ENCODE measurements around the gene MSRB1. TPM values are rescaled to one million over a fixed set of nuclear protein-coding genes. Genes with fewer than 3 reads are reported as not detected.
A peak's percentile ranks its signal among the peaks of the same experiment; 100 is the strongest.

MSRB1 gene
- total RNA-seq, 1 experiment from 2014 or later, result 26.4 TPM

DNA sequence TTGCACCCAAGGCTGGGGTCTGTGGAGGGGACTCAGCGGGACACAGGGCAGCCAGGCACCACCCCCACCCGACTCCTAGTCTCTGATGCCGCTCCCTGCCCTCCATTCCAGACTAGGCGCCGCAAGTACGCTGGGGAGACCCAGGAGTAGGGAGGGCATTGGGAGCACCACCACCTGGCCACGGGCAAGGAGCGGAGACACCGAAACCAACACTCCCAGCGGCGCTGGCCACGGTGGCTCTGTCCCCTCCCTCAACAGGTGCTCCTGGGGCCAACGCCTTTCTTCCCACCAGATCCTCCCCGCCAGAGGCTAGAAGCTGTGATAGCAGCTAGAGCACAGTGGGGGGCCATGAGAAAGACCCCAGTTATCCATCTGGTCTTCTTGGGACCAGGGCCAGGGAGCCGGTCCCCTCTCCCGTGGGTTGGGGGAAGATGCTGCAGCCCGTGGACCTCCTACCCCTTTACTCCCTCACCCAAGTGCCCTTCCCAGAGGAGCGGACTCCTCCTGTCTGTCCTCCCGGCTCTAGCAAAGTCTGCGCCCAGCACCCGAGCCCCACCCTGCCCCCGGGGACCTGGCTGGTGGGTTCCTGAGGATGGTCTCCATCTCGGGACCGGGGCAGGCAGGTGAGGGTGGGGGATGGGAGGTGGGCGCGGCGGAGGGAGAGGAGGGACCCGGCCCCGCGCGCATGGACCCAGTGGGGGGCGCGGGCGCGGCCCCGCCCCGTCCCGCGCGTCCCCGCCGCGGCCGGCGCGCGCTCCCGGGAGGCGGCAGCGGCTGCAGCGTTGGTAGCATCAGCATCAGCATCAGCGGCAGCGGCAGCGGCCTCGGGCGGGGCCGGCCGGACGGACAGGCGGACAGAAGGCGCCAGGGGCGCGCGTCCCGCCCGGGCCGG, 46.5 kb upstream of the MSRB1 start, which contains the start of gene SYNGR3:
TSS of gene SYNGR3 (plus strand) at position 762 of the 892 bp plus-strand sequence. CDS start 133 bp downstream, outside the sequence.
- ATAC-seq (no peak; the same call in none of the 2 replicates), DNase-seq (ENCODE audit: low spot score) (peak; percentile 54)
- Mint-ChIP-seq H3K9me3 (no peaks in the 10 kb centered on the region), H3K4me1 (peaks cover 25% of the 10 kb centered on the region), H3K27me3 (ENCODE audit: low read depth) (peaks cover 24% of the 10 kb centered on the region), H3K4me3 (peak within 1 kb of the TSS; percentile 76), H3K27ac (no peak within 1 kb of the TSS), H3K36me3 (peaks cover 5% of the 10 kb centered on the region; the same call in 1 of the 2 replicates)
- ChIA-PET POLR2A (no interaction called here), CTCF (interaction anchor here (1.1 to 6.4 kb wide), 2 partner anchors 14 to 60 kb away, joined by 3 to 59 read pairs; no protein-coding TSS in a partner anchor)
- TF ChIP-seq ZNF263 (CRISPR knock-in tag; IDR thresholded peaks at IDR 0.05; ENCODE audit: low read depth) (peak; percentile 74), ZNF423 (CRISPR knock-in tag; IDR thresholded peaks at IDR 0.05) (peak; percentile 20; the same call in 1 of the 2 replicates), FOXJ3 (CRISPR knock-in tag; IDR thresholded peaks at IDR 0.05; ENCODE audit: borderline replicate concordance) (no peak), ZSCAN18 (CRISPR knock-in tag; IDR thresholded peaks at IDR 0.05) (0 out of 2 replicates have a peak, but pooled peaks have one; percentile 17), CBFB (CRISPR knock-in tag; IDR thresholded peaks at IDR 0.05; ENCODE audit: low read depth) (0 out of 2 replicates have a peak, but pooled peaks have one; percentile 35), NR3C1 (CRISPR knock-in tag; conservative IDR thresholded peaks at IDR 0.05; ENCODE audit: low read depth) (0 out of 2 replicates have a peak, but pooled peaks have one; percentile 71), ZNF671 (CRISPR knock-in tag; IDR thresholded peaks at IDR 0.05) (no peak), TP53 (CRISPR knock-in tag; IDR thresholded peaks at IDR 0.05) (0 out of 2 replicates have a peak, but pooled peaks have one; percentile 33), ZNF416 (CRISPR knock-in tag; IDR thresholded peaks at IDR 0.05) (0 out of 2 replicates have a peak, but pooled peaks have one; percentile 52)
- TF ChIP-seq, protein P1, sequence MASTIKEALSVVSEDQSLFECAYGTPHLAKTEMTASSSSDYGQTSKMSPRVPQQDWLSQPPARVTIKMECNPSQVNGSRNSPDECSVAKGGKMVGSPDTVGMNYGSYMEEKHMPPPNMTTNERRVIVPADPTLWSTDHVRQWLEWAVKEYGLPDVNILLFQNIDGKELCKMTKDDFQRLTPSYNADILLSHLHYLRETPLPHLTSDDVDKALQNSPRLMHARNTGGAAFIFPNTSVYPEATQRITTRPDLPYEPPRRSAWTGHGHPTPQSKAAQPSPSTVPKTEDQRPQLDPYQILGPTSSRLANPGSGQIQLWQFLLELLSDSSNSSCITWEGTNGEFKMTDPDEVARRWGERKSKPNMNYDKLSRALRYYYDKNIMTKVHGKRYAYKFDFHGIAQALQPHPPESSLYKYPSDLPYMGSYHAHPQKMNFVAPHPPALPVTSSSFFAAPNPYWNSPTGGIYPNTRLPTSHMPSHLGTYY (CRISPR knock-in tag; IDR thresholded peaks at IDR 0.05), result no peak

DNA sequence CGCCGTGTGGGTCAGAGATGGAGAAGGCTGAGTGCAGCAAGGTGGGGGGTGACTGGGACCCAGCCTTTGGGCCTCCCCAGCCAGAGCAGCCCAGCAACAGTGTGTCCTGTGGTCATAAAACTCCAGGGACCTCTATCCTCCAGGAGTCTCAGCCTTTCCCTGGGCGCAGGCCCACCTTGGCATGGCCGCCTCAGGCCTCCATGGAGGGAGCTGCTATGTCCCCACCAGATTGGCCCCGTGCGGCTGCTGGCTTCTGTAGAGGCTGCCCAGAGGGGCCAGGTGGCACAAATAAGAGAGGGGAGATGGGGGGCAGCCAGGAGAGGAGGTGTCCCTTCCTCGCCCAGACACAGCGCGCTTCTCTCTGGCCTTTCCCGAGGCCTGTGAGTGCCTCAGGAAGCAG, 44.2 kb upstream of the MSRB1 start:
- peaks cover 28% of the 10 kb centered on the region for H3K4me1 Mint-ChIP-seq
- POLR2A ChIA-PET, result interaction anchor here (0.8 kb wide), 1 partner anchor 22 kb away, joined by 3 read pairs; the partner anchor contains the start of gene RPS2
- peaks cover 36% of the 10 kb centered on the region for H3K27me3 Mint-ChIP-seq (ENCODE audit: low read depth)
- H3K36me3 Mint-ChIP-seq, result peaks cover 5% of the 10 kb centered on the region; the same call in 1 of the 2 replicates
- H3K9me3 Mint-ChIP-seq, result no peaks in the 10 kb centered on the region
- CTCF ChIA-PET, result interaction anchor here (1.9 to 2.1 kb wide), 2 partner anchors 17 to 153 kb away, joined by 6 to 9 read pairs; no protein-coding TSS in a partner anchor
- H3K4me3 Mint-ChIP-seq, result no peak overlapping the region
- ATAC-seq, result no peak
- TF ChIP-seq JAZF1 (CRISPR knock-in tag; IDR thresholded peaks at IDR 0.05), result no peak
- TF ChIP-seq, protein P2, sequence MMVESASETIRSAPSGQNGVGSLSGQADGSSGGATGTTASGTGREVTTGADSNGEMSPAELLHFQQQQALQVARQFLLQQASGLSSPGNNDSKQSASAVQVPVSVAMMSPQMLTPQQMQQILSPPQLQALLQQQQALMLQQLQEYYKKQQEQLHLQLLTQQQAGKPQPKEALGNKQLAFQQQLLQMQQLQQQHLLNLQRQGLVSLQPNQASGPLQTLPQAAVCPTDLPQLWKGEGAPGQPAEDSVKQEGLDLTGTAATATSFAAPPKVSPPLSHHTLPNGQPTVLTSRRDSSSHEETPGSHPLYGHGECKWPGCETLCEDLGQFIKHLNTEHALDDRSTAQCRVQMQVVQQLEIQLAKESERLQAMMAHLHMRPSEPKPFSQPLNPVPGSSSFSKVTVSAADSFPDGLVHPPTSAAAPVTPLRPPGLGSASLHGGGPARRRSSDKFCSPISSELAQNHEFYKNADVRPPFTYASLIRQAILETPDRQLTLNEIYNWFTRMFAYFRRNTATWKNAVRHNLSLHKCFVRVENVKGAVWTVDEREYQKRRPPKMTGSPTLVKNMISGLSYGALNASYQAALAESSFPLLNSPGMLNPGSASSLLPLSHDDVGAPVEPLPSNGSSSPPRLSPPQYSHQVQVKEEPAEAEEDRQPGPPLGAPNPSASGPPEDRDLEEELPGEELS (CRISPR knock-in tag; IDR thresholded peaks at IDR 0.05), result no peak
- TF ChIP-seq ZNF138 (CRISPR knock-in tag; conservative IDR thresholded peaks at IDR 0.05), result no peak
- TF ChIP-seq AR (CRISPR knock-in tag; IDR thresholded peaks at IDR 0.05), result no peak
- no peak for TF ChIP-seq CREM (CRISPR knock-in tag; IDR thresholded peaks at IDR 0.05)
- no peak for TF ChIP-seq GTF2I (CRISPR knock-in tag; conservative IDR thresholded peaks at IDR 0.05)
- no peak for TF ChIP-seq MLX (CRISPR knock-in tag; IDR thresholded peaks at IDR 0.05)
- TF ChIP-seq ATF2 (CRISPR knock-in tag; IDR thresholded peaks at IDR 0.05; ENCODE audit: borderline replicate concordance, low read depth), result no peak
- no peak for DNase-seq (ENCODE audit: low spot score)
- no peak overlapping the region for H3K27ac Mint-ChIP-seq

All from WTC11 (cell line).